Activated CD8-positive, alpha-beta memory T cell treated with anti-CD3 and anti-CD28 coated beads, Interleukin-2, amount 50 U/mL, for 24 hours (primary cell): ENCODE results near the gene TAS2R60.
"Not testable (repeated sequence)": the region's sequence is repeated elsewhere in the genome, so short reads cannot be mapped to it uniquely, and the experiment has no call there.

ENCODE experiments used
- DNase-seq: peaks from one replicate; pipeline ENCODE4 v3.0.0-alpha.2; 2020; ENCODE audit errors: extremely low read depth

TAS2R60 gene

DNA sequence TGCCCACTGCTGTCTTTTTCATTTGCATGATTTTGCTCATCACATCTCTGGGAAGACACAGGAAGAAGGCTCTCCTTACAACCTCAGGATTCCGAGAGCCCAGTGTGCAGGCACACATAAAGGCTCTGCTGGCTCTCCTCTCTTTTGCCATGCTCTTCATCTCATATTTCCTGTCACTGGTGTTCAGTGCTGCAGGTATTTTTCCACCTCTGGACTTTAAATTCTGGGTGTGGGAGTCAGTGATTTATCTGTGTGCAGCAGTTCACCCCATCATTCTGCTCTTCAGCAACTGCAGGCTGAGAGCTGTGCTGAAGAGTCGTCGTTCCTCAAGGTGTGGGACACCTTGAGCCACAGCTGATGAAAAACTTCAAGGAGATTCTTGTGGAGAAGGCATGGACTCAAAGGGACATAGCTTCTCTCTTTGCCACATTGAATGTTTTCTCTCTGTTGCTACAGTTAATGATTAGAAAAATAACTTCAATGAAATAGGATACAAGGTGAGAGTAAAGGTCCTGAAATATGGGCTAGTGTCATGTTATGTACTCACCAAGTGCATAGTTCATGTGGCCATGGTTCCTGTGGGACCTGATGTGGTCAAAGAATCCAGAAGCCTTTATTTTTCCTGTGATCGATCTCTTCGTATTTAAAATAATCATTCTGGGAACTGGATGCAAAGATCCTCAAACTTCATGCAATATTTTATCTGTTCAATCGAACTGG is 970 bp downstream of the TAS2R60 start:
- no peak for DNase-seq

GRCh38 chr7:143444785-143445184 is 1.5 kb downstream of the TAS2R60 start:
- DNase-seq: no peak

GRCh38 chr7:143447466-143447865 is 4.2 kb downstream of the TAS2R60 start:
- no peak for DNase-seq

GRCh38 chr7:143448429-143448828 is 5.2 kb downstream of the TAS2R60 start:
- DNase-seq: no peak

- no peak for DNase-seq
These were observed 6.5 kb downstream of the TAS2R60 start for GRCh38 chr7:143449793-143450192.

GRCh38 chr7:143451122-143451521 is 7.9 kb downstream of the TAS2R60 start:
- DNase-seq: no peak

DNA sequence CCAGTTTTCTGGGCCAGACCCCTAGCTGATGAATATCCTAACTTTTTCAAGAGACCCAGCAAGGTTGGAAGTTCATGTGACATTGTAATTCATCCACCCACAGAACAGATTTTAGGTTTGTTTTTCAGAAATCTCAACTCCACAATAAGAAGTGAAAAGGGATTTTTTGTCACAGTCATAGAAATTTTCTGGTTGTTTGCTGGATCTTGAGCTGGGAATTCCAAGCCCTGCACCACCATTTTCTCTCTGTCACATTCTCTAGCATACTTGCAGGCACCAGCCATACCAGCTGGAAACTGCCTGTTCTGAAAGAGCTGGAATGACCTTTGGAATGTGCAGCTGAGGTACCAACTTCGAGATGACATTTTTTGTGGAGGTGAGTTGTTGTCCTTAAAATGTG is 8.5 kb downstream of the TAS2R60 start:
- DNase-seq: no peak

GRCh38 chr7:143452495-143452894 is 9.2 kb downstream of the TAS2R60 start:
- no peak for DNase-seq

DNA sequence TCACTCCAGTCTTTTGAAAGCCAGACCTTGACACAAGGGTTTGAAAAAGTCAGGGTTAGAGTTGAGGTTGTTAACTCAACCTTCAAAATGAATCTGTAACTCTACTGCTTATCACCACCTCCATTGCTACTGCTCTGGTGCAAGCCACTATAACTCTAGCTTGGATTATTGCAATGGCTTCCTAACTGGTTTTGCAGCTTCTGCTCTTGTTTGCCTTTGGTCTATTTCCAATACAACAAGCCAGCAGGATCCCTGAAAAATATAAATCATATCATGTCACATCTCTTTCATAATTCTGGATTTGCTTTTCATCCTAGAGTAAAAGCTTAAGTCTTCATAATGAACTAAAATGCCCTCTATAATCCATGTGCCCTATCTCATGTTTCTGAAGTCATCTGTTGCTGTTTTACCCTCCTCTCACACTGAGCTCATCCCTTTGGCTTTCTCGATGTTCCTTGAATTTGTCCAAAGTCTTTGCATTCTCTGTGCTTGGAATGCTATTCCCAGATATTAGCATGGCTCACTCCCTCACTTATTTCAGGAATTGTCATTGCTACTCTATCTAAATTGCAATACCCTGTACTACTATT is 10.9 kb downstream of the TAS2R60 start:
- no peak for DNase-seq

DNA sequence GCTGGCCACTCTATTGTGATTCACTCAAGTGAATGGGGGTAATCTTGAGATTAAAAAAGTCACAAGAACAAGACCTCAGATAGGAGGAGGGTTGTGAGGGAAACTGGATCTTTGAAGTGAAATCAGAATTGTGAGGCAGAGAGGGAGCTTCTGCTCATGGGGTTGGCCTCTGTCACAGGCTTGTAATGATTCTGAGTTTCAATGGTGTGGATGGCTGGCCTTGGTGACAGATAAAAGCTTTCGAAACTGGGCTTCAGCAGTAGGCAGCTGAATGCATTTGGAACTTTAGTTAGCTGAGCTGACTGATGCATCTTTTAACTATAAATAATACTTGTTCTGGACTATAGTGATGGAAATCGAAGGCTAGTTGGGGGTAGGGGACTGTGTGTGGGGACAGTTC is 12.2 kb downstream of the TAS2R60 start:
- no peak for DNase-seq

DNA sequence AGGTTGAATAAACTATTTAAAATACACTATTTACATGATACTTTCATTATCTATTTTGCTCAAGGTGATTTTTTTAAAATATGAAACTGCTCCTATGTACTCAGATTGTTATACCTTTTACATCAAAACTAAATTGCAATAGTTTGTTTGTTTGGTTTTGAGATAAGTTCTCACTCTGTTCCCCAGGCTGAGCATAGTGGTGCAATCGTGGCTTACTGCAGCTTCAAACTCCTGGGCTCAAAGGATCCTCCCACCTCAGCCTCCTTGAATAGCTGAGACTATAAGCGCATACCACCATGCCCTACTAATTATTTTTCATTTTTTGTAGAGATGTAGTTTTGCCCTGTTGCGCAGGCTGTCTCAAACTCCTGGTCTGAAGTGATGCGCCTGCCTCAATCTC is 12.7 kb downstream of the TAS2R60 start:
- no peak for DNase-seq

DNA sequence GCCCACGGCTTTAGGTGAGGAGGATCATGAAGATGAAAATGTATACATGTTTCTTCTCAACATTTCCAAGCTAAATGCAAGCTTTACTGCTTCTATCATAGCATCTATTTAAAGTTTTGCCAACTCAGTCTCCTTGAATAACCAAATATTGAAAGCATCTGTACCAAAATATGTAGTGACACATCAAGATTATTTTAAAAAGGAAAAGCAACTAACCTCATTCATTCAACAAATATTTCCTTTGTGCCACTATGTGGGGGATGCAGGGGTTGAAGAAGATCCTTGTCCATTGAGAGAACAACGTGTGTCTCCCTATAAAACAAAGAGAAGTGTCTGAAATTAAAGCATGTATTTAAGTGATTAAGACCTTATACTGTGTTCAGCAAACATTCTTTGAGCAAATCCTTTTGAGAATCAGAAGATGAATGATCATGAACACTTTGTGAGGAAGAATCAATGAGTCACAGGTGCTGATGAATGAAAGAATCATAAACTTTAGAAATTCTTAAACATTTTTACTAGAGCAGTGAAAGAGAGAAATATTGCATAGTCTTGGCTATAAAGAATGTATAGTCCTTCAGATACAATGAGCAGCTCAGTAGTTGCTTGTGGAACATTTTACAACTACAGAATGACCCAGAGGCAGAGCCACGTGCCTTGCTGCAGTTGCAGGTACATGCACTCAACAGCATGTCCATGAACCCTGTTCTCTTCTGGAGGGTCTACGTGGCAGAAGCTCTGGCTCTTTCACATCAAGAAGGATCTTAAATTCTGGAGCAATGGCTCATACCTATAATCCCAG is 13.9 kb downstream of the TAS2R60 start:
- no peak for DNase-seq

- DNase-seq: no peak
These were observed 15.0 kb downstream of the TAS2R60 start for GRCh38 chr7:143458263-143458662.

- DNase-seq: no peak
These were observed 15.4 kb downstream of the TAS2R60 start for GRCh38 chr7:143458681-143459080.

GRCh38 chr7:143459359-143459758 is 16.1 kb downstream of the TAS2R60 start:
- DNase-seq: no peak

DNA sequence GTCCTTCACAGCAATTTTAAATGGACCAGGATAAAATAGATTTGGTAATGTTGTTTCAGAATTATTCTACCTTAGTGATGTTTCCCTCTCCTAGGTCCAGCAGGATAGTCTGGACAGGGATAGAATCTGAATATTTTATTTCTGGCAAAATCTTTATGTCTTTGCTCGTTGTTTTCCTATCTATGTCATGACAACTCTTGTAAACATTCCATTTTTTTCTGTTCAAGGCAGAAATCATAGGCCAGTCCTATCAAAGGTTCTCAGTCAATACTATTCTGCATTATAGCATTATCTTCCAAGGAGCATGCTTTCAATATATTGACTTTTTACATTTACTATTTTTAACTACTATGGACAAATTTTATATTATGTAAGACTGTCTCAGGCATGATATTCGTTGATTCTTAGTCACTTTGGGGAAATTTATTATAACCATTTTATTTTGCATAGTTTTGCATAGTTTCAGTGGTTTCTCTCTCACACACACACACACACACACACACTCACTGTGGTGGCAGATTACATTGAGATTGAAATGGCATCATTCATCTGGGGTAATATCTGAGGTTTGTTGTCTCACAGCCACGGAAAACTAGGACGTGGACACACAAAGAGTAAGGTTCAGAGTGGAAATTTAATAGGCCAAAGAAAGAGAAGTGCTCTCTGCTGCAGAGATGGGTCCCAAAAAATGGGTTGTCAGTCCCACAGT is 17.2 kb downstream of the TAS2R60 start:
- no peak for DNase-seq

- no peak for DNase-seq
These were observed 18.8 kb downstream of the TAS2R60 start for GRCh38 chr7:143462045-143462444.

DNA sequence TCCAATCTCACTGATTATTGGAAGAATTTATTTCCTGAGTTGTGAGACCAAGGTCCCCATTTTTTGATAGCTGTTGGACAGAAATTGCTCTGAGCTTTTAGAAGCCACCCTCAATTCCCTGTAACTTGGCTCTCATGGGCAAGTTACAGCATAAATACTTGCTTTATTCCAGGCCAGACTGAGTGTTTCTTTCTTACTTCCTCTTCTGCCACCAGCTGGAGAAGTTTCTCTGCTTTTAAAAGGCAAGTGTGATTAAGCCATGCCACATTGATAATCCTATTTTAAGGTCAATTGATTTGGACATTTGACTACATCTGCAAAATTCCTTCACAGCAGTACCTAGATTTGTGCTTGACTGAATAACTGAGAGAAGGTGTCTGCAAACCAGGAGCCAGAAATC is 20.3 kb downstream of the TAS2R60 start:
- no peak for DNase-seq

DNA sequence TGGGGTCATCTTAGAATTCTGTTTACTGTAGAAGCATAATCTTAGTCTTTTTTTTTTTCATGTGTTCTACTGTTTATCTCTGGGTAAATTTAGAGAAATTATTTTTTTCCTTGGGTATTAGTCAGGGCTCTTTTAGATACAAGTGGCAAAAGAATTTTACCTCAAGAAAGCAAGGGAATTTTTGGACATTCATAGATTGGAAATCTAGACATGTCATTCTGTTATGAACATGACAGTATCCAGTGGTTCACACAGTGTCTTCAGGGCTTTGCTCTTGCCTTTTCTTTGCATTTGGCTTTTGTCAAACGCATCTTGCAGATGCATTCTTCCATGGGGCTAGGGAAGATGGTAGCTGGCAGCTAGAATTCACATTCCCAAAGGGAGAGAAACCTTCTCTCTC is 20.7 kb downstream of the TAS2R60 start:
- DNase-seq: no peak

DNA sequence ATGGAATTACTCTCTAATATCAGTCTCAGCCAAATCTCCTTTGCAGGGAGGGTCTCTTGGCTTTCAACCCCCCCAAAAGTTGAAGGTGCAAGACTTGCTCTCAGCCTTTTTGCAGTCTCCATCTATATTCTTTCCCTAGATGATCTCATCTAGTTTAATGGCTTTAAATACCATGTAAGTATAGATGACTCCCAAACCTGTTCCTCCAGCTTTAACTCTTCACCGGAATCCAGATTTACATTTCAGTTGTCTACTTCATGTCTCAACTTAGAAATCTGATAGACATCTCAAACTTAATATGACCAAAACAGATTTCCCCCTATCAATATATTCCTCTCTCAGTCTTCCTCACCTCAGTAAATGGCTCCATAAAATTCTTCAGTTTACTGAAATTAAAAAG is 24.5 kb downstream of the TAS2R60 start:
- DNase-seq: no peak

GRCh38 chr7:143472071-143472689 is 28.9 kb downstream of the TAS2R60 start:
- DNase-seq: not testable (repeated sequence)
